Omental fat pad (tissue), 4 donors: ENCODE data around the gene RPS27. TPM values are rescaled to one million over a fixed set of nuclear protein-coding genes. Genes with fewer than 3 reads are reported as not detected.

Experiments
- ATAC-seq: fragments of 150-250 bp; one replicate; pipeline ENCODE4 v1.9.1; 2016; ENCODE audit warnings: mild to moderate bottlenecking, moderate library complexity; ENCODE audit not compliant: low FRiP score
- DNase-seq: peaks from one replicate; pipeline ENCODE4 v3.0.0-alpha.2; 2019; ENCODE audit warnings: low spot score
- total RNA-seq, 4 donors: library from RNA; depleted of rRNA; stranded (reverse); fragments of >200 nt; gene quantifications; one replicate each; pipeline ENCODE4 v1.1.0, GENCODE V29; 2016
- TF ChIP-seq, protein P1 (sequence below), 3 donors: fragments of 450-650 bp; IDR thresholded peaks; one replicate each; pipeline ENCODE4 v1.5.1; 2016 to 2017; ENCODE audit warnings: antibody characterized with exemption in 3 of 3, mild to moderate bottlenecking in 3 of 3, moderate library complexity in 2 of 3

RPS27 gene
- total RNA-seq, 4 donors from 2014 or later, result 1,559 to 2,240 (median 2,115) TPM

DNA sequence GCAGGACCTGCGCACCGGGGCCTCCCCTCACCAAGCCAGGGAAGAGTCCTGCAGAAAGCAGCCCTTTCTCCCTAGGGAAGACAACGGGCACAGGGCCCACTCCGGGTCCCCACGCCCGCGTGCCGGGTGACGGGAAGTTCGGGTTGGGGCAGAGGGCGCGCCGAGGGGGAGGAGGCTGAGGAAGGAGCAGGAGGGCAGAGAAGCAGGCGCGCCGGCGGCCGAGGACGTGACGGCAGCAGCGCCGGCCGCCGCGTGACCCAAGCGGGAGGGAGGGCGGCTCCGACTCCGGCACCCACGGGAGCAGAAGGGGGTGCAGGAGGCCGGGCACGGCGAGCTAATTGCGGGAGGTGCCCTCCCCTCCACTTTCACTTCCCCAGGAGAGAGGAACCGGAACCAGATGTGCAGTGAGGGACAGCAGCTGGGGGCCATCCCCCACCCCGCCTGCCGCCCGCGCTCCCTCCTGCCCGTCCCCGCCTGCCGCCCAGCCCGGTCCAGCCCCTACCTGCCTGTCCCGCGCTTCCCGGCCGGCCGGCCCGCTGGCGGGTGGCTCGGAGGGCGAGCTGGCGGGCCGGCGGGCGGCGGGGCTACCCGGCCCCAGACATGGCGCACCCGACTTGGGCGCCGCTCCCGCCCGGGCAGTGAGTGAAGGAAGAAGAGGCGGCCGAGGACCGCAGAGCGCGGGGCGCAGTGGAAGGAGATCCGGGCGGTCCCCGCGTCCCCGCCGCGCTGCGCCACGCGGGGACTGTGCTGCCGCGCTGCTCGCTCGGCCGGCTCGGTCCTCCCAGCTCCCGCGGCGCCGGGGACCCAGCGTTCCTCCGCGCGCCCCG, 44.6 kb upstream of the RPS27 start:
- peak; percentile 77 for ATAC-seq
- DNase-seq, result peak; percentile 65
- TF ChIP-seq, protein P1, sequence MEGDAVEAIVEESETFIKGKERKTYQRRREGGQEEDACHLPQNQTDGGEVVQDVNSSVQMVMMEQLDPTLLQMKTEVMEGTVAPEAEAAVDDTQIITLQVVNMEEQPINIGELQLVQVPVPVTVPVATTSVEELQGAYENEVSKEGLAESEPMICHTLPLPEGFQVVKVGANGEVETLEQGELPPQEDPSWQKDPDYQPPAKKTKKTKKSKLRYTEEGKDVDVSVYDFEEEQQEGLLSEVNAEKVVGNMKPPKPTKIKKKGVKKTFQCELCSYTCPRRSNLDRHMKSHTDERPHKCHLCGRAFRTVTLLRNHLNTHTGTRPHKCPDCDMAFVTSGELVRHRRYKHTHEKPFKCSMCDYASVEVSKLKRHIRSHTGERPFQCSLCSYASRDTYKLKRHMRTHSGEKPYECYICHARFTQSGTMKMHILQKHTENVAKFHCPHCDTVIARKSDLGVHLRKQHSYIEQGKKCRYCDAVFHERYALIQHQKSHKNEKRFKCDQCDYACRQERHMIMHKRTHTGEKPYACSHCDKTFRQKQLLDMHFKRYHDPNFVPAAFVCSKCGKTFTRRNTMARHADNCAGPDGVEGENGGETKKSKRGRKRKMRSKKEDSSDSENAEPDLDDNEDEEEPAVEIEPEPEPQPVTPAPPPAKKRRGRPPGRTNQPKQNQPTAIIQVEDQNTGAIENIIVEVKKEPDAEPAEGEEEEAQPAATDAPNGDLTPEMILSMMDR (IDR thresholded peaks at IDR 0.05), result no peak

DNA sequence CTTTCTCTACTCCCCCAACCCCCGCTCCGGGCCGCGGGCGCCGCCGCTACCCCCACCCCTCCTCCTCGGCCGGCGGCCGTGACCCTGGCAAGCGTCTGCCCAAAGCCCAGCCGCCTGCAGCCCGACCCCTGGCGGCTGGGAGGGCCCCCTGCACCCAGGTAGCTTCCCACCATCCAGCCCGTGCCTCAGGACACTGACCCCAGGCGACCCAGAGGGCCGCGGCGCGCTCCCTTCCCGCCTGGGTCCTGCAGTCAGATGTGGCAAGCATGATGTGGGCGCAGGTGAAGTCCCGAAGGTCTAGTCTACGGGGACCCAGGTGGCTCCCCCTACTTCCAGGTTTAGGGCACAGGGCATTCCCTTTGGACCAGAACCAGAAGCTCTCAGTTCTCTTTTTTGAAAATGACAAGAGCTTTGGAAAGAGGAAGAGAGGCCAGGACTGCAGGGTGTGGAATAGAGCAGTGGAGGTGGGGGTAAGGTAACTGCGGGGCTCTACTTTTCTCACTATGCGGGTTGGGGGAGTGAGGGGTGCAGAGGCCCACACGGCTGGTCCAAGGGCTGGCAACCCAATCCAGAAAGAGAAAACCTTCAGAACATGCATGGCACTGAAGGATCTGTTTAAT, 43.8 kb upstream of the RPS27 start, which contains the start of gene DENND4B:
Gene DENND4B (minus strand): TSS at position 97 of the 620 bp plus-strand sequence. CDS start 2,344 bp downstream, outside the sequence.
- DNase-seq (no peak), ATAC-seq (peak; percentile 85)
- TF ChIP-seq, protein P1 (IDR thresholded peaks at IDR 0.05), result peak in 2 of 3 donors; percentile 29 to 76

DNA sequence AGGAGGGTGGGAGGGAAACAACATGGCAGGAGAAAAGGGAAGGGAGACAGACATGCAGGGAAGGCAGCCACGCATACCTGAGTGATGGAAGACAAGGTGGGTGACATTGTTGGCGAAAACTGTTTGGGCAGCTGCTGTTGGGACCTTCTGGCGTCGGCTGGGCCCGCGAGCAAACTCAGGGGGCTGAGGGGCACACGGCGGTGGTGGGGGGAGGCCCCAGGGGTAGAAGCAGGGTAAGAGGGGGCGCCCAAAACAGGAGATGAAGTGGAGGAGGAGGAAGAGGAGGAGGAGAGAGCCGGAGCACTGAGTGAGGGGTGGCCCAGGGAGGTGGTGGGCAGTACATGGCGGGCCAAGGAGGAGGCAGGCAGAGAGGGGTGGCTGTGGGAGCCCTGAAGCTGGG, 39.4 kb upstream of the RPS27 start:
- DNase-seq, result no peak
- ATAC-seq, result no peak
- TF ChIP-seq, protein P1 (IDR thresholded peaks at IDR 0.05), result no peak

DNA sequence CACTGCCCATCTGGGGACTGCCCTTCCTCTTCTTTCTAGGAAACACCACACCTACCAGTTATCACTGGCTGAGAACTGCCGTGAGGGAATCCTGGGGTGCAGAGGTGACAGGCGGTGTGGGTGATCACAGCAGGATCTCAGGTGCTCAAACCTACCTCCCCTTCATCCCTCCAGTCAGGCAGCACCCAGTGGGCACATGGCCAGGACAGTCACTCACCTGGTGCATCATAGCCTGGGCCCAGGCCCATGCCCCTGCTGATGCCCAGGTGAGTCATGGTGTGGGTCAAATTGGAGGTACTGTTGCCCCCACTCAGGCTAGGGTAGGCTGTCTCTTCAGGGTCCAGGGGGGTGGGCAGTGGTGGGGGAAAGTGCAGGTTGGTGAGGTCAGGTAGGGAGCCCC, 38.8 kb upstream of the RPS27 start:
- DNase-seq (no peak), ATAC-seq (no peak)
- TF ChIP-seq, protein P1 (IDR thresholded peaks at IDR 0.05), result no peak

DNA sequence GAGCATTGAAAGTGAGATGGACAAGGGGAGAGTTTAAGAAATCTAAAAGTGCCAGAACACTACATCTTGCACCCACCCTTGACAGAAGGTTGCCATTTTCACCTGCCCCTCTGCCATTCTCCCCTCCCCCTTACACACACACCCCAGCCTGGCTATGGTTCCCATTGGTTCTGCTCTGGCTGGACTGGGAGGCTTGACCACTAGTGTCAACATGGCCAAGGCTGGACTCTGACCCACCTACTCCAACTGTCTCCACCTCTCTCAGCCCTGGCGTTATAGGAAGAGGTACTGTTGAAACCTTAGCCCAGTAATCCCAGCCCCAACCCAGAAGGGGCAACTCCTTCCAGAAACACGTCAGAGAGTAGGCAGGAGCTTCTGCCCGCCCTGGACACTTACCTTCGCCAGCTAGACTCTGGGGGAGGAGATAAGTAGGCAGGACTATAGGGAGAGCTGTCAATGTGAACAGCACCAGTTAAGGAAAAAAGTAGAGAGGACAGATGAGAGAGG, 36.6 kb upstream of the RPS27 start:
- TF ChIP-seq, protein P1 (IDR thresholded peaks at IDR 0.05), result no peak
- no peak for DNase-seq
- ATAC-seq, result no peak

DNA sequence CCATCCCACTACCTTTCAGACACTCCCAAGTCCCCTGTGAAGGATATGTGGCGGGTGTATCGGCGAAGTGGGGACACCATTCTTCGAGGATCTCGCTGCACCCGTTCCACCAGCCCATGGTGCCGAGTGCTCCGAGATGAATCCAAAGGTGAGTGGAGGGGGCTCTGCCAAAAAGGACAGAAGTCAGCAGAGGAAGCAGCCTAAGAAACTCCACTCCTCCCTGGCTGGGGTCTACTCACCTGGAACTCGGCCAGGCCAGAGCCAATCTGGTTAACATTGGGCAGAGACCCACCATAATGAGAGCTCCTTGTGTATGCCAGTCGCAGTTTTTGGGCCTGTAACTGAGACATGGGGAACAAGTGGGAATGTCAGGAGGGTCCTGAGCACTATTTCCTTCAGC, 35.7 kb upstream of the RPS27 start:
- ATAC-seq, result no peak
- TF ChIP-seq, protein P1 (IDR thresholded peaks at IDR 0.05), result no peak
- DNase-seq, result no peak
